ENCODE data around the gene SEC31A. TPM values are rescaled to one million over a fixed set of nuclear protein-coding genes. Genes with fewer than 3 reads are reported as not detected.

Gene SEC31A
- total RNA-seq, 1 experiment from 2014 or later: 137 TPM

DNA sequence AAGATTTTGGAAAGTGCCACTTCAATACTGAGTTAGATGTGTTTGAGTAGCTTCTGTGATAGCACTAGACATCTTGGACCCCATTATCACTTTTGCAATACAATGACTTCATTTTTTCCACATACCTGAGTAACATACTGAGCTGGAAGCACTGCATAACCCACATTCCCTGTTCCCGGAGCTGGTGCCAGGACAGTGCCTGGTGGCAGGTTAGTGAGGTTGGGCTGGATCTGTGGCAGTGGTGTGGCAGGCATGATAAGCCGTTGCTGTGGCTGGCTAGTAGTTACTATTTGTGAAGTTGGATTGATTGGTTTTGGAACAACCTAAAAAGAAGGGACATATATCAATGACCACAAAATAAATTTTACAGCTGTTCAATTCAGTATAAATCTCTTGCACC lies 48.5 kb upstream of the SEC31A start:
- ChIA-PET CTCF (no interaction called here), POLR2A (no interaction called here)
- Mint-ChIP-seq H3K27me3 (ENCODE audit: low read depth) (no peaks in the 10 kb centered on the region), H3K27ac (no peak overlapping the region), H3K9me3 (no peaks in the 10 kb centered on the region), H3K4me1 (no peaks in the 10 kb centered on the region), H3K4me3 (no peak overlapping the region), H3K36me3 (peaks cover 28% of the 10 kb centered on the region)
- no peak for DNase-seq (ENCODE audit: low spot score)
- TF ChIP-seq ESRRA (CRISPR knock-in tag; IDR thresholded peaks at IDR 0.05; ENCODE audit: borderline replicate concordance) (no peak), ELF4 (CRISPR knock-in tag; IDR thresholded peaks at IDR 0.05; ENCODE audit: low read depth) (no peak), ZNF232 (CRISPR knock-in tag; IDR thresholded peaks at IDR 0.05) (no peak), NFATC4 (CRISPR knock-in tag; IDR thresholded peaks at IDR 0.05) (no peak), PRRX2 (CRISPR knock-in tag; IDR thresholded peaks at IDR 0.05) (no peak), FOXK1 (CRISPR knock-in tag; IDR thresholded peaks at IDR 0.05) (no peak), ZNF317 (CRISPR knock-in tag; IDR thresholded peaks at IDR 0.05; ENCODE audit: borderline replicate concordance, low read depth) (no peak), OVOL2 (CRISPR knock-in tag; IDR thresholded peaks at IDR 0.05; ENCODE audit: borderline replicate concordance) (no peak), TEAD1 (CRISPR knock-in tag; IDR thresholded peaks at IDR 0.05) (no peak), TEAD4 (CRISPR knock-in tag; IDR thresholded peaks at IDR 0.05) (no peak)
- TF ChIP-seq, protein P1, sequence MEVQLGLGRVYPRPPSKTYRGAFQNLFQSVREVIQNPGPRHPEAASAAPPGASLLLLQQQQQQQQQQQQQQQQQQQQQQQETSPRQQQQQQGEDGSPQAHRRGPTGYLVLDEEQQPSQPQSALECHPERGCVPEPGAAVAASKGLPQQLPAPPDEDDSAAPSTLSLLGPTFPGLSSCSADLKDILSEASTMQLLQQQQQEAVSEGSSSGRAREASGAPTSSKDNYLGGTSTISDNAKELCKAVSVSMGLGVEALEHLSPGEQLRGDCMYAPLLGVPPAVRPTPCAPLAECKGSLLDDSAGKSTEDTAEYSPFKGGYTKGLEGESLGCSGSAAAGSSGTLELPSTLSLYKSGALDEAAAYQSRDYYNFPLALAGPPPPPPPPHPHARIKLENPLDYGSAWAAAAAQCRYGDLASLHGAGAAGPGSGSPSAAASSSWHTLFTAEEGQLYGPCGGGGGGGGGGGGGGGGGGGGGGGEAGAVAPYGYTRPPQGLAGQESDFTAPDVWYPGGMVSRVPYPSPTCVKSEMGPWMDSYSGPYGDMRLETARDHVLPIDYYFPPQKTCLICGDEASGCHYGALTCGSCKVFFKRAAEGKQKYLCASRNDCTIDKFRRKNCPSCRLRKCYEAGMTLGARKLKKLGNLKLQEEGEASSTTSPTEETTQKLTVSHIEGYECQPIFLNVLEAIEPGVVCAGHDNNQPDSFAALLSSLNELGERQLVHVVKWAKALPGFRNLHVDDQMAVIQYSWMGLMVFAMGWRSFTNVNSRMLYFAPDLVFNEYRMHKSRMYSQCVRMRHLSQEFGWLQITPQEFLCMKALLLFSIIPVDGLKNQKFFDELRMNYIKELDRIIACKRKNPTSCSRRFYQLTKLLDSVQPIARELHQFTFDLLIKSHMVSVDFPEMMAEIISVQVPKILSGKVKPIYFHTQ (CRISPR knock-in tag; IDR thresholded peaks at IDR 0.05): no peak
- TF ChIP-seq, protein P2, sequence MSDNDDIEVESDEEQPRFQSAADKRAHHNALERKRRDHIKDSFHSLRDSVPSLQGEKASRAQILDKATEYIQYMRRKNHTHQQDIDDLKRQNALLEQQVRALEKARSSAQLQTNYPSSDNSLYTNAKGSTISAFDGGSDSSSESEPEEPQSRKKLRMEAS (CRISPR knock-in tag; IDR thresholded peaks at IDR 0.05): no peak
- TF ChIP-seq, protein P3, sequence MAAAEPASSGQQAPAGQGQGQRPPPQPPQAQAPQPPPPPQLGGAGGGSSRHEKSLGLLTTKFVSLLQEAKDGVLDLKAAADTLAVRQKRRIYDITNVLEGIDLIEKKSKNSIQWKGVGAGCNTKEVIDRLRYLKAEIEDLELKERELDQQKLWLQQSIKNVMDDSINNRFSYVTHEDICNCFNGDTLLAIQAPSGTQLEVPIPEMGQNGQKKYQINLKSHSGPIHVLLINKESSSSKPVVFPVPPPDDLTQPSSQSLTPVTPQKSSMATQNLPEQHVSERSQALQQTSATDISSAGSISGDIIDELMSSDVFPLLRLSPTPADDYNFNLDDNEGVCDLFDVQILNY (CRISPR knock-in tag; IDR thresholded peaks at IDR 0.05): no peak
- TF ChIP-seq, protein P4, sequence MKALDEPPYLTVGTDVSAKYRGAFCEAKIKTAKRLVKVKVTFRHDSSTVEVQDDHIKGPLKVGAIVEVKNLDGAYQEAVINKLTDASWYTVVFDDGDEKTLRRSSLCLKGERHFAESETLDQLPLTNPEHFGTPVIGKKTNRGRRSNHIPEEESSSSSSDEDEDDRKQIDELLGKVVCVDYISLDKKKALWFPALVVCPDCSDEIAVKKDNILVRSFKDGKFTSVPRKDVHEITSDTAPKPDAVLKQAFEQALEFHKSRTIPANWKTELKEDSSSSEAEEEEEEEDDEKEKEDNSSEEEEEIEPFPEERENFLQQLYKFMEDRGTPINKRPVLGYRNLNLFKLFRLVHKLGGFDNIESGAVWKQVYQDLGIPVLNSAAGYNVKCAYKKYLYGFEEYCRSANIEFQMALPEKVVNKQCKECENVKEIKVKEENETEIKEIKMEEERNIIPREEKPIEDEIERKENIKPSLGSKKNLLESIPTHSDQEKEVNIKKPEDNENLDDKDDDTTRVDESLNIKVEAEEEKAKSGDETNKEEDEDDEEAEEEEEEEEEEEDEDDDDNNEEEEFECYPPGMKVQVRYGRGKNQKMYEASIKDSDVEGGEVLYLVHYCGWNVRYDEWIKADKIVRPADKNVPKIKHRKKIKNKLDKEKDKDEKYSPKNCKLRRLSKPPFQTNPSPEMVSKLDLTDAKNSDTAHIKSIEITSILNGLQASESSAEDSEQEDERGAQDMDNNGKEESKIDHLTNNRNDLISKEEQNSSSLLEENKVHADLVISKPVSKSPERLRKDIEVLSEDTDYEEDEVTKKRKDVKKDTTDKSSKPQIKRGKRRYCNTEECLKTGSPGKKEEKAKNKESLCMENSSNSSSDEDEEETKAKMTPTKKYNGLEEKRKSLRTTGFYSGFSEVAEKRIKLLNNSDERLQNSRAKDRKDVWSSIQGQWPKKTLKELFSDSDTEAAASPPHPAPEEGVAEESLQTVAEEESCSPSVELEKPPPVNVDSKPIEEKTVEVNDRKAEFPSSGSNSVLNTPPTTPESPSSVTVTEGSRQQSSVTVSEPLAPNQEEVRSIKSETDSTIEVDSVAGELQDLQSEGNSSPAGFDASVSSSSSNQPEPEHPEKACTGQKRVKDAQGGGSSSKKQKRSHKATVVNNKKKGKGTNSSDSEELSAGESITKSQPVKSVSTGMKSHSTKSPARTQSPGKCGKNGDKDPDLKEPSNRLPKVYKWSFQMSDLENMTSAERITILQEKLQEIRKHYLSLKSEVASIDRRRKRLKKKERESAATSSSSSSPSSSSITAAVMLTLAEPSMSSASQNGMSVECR (CRISPR knock-in tag; IDR thresholded peaks at IDR 0.05; ENCODE audit: borderline replicate concordance): no peak
- ATAC-seq: no peak

DNA sequence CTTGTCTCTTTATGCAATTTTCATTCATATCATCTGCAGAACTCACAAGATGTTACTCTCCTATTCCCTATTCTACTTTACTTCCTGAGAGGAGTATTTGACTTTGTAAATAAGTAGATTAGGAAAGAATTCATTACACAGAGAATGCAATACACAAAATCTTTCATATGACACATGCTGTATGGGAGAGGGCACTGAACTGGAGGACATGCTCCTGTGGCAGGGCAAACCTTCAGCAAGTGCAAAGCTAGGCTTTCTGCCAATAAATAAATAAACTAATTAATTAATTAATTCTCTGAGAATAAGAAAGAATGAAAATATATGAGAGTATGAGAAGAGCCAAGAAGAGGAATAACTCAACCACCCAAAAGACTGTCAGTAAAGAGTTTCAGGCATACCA lies 43.5 kb upstream of the SEC31A start:
- ChIA-PET POLR2A (no interaction called here), CTCF (no interaction called here)
- no peak for DNase-seq (ENCODE audit: low spot score)
- Mint-ChIP-seq H3K9me3 (no peaks in the 10 kb centered on the region), H3K4me1 (no peaks in the 10 kb centered on the region), H3K4me3 (no peak overlapping the region), H3K27ac (no peak overlapping the region; the same call in 1 of the 2 replicates), H3K36me3 (peaks cover 28% of the 10 kb centered on the region), H3K27me3 (ENCODE audit: low read depth) (no peaks in the 10 kb centered on the region)
- no peak for ATAC-seq
- TF ChIP-seq, protein P5, sequence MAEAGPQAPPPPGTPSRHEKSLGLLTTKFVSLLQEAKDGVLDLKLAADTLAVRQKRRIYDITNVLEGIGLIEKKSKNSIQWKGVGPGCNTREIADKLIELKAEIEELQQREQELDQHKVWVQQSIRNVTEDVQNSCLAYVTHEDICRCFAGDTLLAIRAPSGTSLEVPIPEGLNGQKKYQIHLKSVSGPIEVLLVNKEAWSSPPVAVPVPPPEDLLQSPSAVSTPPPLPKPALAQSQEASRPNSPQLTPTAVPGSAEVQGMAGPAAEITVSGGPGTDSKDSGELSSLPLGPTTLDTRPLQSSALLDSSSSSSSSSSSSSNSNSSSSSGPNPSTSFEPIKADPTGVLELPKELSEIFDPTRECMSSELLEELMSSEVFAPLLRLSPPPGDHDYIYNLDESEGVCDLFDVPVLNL (CRISPR knock-in tag; IDR thresholded peaks at IDR 0.05; ENCODE audit: borderline replicate concordance, low read depth): no peak
- TF ChIP-seq RELA (CRISPR knock-in tag; IDR thresholded peaks at IDR 0.05; ENCODE audit: borderline replicate concordance) (no peak), IRF2 (CRISPR knock-in tag; IDR thresholded peaks at IDR 0.05; ENCODE audit: borderline replicate concordance, low read depth) (no peak), OVOL2 (CRISPR knock-in tag; IDR thresholded peaks at IDR 0.05; ENCODE audit: borderline replicate concordance) (no peak), ZNF219 (CRISPR knock-in tag; IDR thresholded peaks at IDR 0.05; ENCODE audit: borderline replicate concordance) (no peak), NR2C2 (CRISPR knock-in tag; IDR thresholded peaks at IDR 0.05) (no peak)
- TF ChIP-seq, protein P6, sequence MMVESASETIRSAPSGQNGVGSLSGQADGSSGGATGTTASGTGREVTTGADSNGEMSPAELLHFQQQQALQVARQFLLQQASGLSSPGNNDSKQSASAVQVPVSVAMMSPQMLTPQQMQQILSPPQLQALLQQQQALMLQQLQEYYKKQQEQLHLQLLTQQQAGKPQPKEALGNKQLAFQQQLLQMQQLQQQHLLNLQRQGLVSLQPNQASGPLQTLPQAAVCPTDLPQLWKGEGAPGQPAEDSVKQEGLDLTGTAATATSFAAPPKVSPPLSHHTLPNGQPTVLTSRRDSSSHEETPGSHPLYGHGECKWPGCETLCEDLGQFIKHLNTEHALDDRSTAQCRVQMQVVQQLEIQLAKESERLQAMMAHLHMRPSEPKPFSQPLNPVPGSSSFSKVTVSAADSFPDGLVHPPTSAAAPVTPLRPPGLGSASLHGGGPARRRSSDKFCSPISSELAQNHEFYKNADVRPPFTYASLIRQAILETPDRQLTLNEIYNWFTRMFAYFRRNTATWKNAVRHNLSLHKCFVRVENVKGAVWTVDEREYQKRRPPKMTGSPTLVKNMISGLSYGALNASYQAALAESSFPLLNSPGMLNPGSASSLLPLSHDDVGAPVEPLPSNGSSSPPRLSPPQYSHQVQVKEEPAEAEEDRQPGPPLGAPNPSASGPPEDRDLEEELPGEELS (CRISPR knock-in tag; IDR thresholded peaks at IDR 0.05): no peak
- TF ChIP-seq, protein P7, sequence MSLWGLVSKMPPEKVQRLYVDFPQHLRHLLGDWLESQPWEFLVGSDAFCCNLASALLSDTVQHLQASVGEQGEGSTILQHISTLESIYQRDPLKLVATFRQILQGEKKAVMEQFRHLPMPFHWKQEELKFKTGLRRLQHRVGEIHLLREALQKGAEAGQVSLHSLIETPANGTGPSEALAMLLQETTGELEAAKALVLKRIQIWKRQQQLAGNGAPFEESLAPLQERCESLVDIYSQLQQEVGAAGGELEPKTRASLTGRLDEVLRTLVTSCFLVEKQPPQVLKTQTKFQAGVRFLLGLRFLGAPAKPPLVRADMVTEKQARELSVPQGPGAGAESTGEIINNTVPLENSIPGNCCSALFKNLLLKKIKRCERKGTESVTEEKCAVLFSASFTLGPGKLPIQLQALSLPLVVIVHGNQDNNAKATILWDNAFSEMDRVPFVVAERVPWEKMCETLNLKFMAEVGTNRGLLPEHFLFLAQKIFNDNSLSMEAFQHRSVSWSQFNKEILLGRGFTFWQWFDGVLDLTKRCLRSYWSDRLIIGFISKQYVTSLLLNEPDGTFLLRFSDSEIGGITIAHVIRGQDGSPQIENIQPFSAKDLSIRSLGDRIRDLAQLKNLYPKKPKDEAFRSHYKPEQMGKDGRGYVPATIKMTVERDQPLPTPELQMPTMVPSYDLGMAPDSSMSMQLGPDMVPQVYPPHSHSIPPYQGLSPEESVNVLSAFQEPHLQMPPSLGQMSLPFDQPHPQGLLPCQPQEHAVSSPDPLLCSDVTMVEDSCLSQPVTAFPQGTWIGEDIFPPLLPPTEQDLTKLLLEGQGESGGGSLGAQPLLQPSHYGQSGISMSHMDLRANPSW (CRISPR knock-in tag; conservative IDR thresholded peaks at IDR 0.05; ENCODE audit: low read depth): no peak
- TF ChIP-seq, protein P2 (CRISPR knock-in tag; IDR thresholded peaks at IDR 0.05): no peak
